ENCODE data around the gene PCDH9.

Gene PCDH9

DNA sequence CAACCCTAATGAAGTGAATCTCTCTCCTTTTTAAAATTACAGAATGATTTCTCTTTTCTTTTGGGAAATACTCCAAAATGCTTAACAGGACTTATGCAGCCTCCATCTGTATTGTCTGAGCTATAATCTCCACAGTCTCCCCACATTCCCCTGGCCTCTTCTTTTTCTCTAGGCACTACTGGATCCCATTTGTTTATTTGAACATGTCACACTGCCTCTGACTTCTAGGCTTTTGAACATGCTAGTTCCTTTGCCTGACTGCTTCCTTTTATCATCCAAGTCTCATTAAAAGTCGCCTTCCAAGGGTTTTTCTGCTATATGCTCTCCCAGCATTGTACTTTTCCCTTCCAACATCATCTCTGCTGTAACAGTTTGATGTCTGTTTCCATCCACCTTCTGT is 548.7 kb downstream of the PCDH9 start:
- TF ChIP-seq, protein P1, sequence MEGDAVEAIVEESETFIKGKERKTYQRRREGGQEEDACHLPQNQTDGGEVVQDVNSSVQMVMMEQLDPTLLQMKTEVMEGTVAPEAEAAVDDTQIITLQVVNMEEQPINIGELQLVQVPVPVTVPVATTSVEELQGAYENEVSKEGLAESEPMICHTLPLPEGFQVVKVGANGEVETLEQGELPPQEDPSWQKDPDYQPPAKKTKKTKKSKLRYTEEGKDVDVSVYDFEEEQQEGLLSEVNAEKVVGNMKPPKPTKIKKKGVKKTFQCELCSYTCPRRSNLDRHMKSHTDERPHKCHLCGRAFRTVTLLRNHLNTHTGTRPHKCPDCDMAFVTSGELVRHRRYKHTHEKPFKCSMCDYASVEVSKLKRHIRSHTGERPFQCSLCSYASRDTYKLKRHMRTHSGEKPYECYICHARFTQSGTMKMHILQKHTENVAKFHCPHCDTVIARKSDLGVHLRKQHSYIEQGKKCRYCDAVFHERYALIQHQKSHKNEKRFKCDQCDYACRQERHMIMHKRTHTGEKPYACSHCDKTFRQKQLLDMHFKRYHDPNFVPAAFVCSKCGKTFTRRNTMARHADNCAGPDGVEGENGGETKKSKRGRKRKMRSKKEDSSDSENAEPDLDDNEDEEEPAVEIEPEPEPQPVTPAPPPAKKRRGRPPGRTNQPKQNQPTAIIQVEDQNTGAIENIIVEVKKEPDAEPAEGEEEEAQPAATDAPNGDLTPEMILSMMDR (conservative IDR thresholded peaks at IDR 0.05; ENCODE audit: control insufficient read depth, insufficient read depth, low read depth, low read length), result no peak

GRCh38 chr13:66680031-66680430 is 550.1 kb downstream of the PCDH9 start:
- H3K4me3 ChIP-seq (ENCODE audit: control insufficient read depth, low read depth, low read length), result no peak overlapping the region
- TF ChIP-seq, protein P1 (conservative IDR thresholded peaks at IDR 0.05; ENCODE audit: control insufficient read depth, insufficient read depth, low read depth, low read length), result no peak
- no peak for DNase-seq (ENCODE audit: low read depth)

More for the DNA sequence above, 548.7 kb downstream of the PCDH9 start:
- H3K4me3 ChIP-seq (ENCODE audit: control insufficient read depth, low read depth, low read length), result no peak overlapping the region
- DNase-seq (ENCODE audit: low read depth), result no peak

GRCh38 chr13:66675620-66676019 is 554.5 kb downstream of the PCDH9 start:
- no peak overlapping the region for H3K4me3 ChIP-seq (ENCODE audit: control insufficient read depth, low read depth, low read length)
- DNase-seq (ENCODE audit: low read depth), result peak; percentile 10
- TF ChIP-seq, protein P1 (conservative IDR thresholded peaks at IDR 0.05; ENCODE audit: control insufficient read depth, insufficient read depth, low read depth, low read length), result no peak

- peak; percentile 78 for DNase-seq (ENCODE audit: low read depth)
- TF ChIP-seq, protein P1 (conservative IDR thresholded peaks at IDR 0.05; ENCODE audit: control insufficient read depth, insufficient read depth, low read depth, low read length), result no peak
These were observed 556.7 kb downstream of the PCDH9 start for GRCh38 chr13:66673401-66673800.

DNA sequence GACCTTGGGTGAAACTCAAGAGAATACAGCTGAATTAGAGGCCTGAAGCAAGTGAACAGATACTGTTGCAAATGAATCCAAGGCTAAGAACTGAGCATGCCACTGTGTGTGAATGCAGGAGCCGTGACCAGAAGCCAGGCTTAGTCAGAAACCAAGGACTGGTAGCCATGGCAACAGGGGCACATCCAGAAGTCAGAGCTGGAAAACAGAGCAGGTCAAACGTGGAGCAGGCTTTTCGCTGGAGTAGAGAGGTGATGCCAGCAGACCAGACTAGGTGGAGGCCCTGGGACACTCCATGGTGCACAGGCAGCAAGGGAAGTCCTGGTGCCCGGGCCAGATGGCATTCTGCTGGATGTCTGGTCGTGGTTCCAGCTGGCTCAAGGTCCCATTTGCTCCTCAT is 564.1 kb downstream of the PCDH9 start:
- DNase-seq (ENCODE audit: low read depth), result peak; percentile 77
- TF ChIP-seq, protein P1 (conservative IDR thresholded peaks at IDR 0.05; ENCODE audit: control insufficient read depth, insufficient read depth, low read depth, low read length), result no peak
- no peak overlapping the region for H3K4me3 ChIP-seq (ENCODE audit: control insufficient read depth, low read depth, low read length)

More at GRCh38 chr13:66673401-66673800, 556.7 kb downstream of the PCDH9 start:
- H3K4me3 ChIP-seq (ENCODE audit: control insufficient read depth, low read depth, low read length), result no peak overlapping the region

DNA sequence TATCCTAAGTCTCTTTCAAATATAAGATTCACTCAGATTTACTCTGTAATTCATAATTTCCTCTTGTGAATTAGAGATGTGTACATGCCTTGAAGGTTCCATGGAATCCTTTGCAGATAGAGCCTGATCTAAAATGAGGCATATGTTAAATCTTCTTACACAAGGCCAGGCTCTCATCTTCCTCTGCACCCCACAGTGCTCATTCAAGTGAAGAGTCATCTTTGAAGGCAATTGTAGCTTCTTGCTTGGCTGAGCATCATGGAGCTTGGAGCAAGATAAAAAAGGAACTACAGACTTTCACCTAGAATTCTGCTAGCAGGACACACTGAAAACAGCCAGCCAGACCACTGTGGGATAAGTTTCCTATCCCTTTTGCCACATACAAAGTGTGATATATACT is 566.4 kb downstream of the PCDH9 start:
- no peak for DNase-seq (ENCODE audit: low read depth)
- H3K4me3 ChIP-seq (ENCODE audit: control insufficient read depth, low read depth, low read length), result no peak overlapping the region
- TF ChIP-seq, protein P1 (conservative IDR thresholded peaks at IDR 0.05; ENCODE audit: control insufficient read depth, insufficient read depth, low read depth, low read length), result no peak

- no peak overlapping the region for H3K4me3 ChIP-seq (ENCODE audit: control insufficient read depth, low read depth, low read length)
- TF ChIP-seq, protein P1 (conservative IDR thresholded peaks at IDR 0.05; ENCODE audit: control insufficient read depth, insufficient read depth, low read depth, low read length), result no peak
- DNase-seq (ENCODE audit: low read depth), result no peak
These were observed 566.9 kb downstream of the PCDH9 start for GRCh38 chr13:66663206-66663605.
